GM19455 (cell line): ENCODE data around the gene CDH23.

Experiments
- ATAC-seq: cut with Tn5 transposase; IDR thresholded peaks from one replicate; pipeline ENCODE4 v1.9.1; 2021; ENCODE audit not compliant: unreplicated experiment

Gene CDH23

GRCh38 chr10:71778071-71778825 lies 381.5 kb downstream of the CDH23 start:
- ATAC-seq, result no peak

- no peak for ATAC-seq
Observed at GRCh38 chr10:71779641-71780040, 382.9 kb downstream of the CDH23 start.

GRCh38 chr10:71780156-71780555 lies 383.4 kb downstream of the CDH23 start:
- no peak for ATAC-seq

GRCh38 chr10:71780719-71781118 lies 384.0 kb downstream of the CDH23 start:
- ATAC-seq, result no peak

GRCh38 chr10:71782221-71782916 lies 385.6 kb downstream of the CDH23 start:
- ATAC-seq, result no peak

- no peak for ATAC-seq
Observed at GRCh38 chr10:71782917-71783490, 386.3 kb downstream of the CDH23 start.

- no peak for ATAC-seq
Observed at GRCh38 chr10:71783917-71784678, 387.4 kb downstream of the CDH23 start.

- ATAC-seq, result no peak
Observed at GRCh38 chr10:71784679-71785272, 388.1 kb downstream of the CDH23 start.

- no peak for ATAC-seq
Observed at GRCh38 chr10:71788954-71789353, 392.2 kb downstream of the CDH23 start.

- ATAC-seq, result no peak
Observed at GRCh38 chr10:71789871-71790270, 393.2 kb downstream of the CDH23 start.

- no peak for ATAC-seq
Observed at GRCh38 chr10:71790749-71791440, 394.2 kb downstream of the CDH23 start.

GRCh38 chr10:71795248-71795647 lies 398.5 kb downstream of the CDH23 start:
- no peak for ATAC-seq

GRCh38 chr10:71796749-71797405 lies 400.2 kb downstream of the CDH23 start:
- ATAC-seq, result no peak

- ATAC-seq, result no peak
Observed at GRCh38 chr10:71797533-71798307, 401.0 kb downstream of the CDH23 start.

- ATAC-seq, result no peak
Observed at GRCh38 chr10:71798308-71798624, 401.5 kb downstream of the CDH23 start.

GRCh38 chr10:71799112-71799511 lies 402.4 kb downstream of the CDH23 start:
- no peak for ATAC-seq

- ATAC-seq, result no peak
Observed at GRCh38 chr10:71799608-71800453, 403.1 kb downstream of the CDH23 start.

GRCh38 chr10:71801361-71801760 lies 404.6 kb downstream of the CDH23 start:
- peak; percentile 85 for ATAC-seq
